ENCODE data around the gene LRRC4C. TPM values are rescaled to one million over a fixed set of nuclear protein-coding genes. Genes with fewer than 3 reads are reported as not detected.

Gene LRRC4C
- total RNA-seq, 4 donors from 2014 or later, result 0.19 to 1.1 TPM; not detected in 2

GRCh38 chr11:41384329-41384728 lies 75.1 kb downstream of the LRRC4C start:
- intact Hi-C loops (cut with DNase I; ENCODE audit: low total_unique reads), result no loop called here
- WGBS, 2 donors, result 91 to 93% methylated on average over 1 of the region's 1 CpG
- H3K4me3 ChIP-seq (ENCODE audit: low read depth, poor library complexity, severe bottlenecking), result no peak overlapping the region
- no peak for TF ChIP-seq POLR2A (IDR thresholded peaks at IDR 0.05)
- TF ChIP-seq, protein P1, sequence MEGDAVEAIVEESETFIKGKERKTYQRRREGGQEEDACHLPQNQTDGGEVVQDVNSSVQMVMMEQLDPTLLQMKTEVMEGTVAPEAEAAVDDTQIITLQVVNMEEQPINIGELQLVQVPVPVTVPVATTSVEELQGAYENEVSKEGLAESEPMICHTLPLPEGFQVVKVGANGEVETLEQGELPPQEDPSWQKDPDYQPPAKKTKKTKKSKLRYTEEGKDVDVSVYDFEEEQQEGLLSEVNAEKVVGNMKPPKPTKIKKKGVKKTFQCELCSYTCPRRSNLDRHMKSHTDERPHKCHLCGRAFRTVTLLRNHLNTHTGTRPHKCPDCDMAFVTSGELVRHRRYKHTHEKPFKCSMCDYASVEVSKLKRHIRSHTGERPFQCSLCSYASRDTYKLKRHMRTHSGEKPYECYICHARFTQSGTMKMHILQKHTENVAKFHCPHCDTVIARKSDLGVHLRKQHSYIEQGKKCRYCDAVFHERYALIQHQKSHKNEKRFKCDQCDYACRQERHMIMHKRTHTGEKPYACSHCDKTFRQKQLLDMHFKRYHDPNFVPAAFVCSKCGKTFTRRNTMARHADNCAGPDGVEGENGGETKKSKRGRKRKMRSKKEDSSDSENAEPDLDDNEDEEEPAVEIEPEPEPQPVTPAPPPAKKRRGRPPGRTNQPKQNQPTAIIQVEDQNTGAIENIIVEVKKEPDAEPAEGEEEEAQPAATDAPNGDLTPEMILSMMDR (IDR thresholded peaks at IDR 0.05), result no peak
- DNase-seq (ENCODE audit: low spot score in 2 of 2), result no peak

GRCh38 chr11:41383768-41384167 lies 75.7 kb downstream of the LRRC4C start:
- WGBS, 2 donors, result 87 to 94% methylated on average over 3 of the region's 3 CpGs
- H3K4me3 ChIP-seq (ENCODE audit: low read depth, poor library complexity, severe bottlenecking), result no peak overlapping the region
- intact Hi-C loops (cut with DNase I; ENCODE audit: low total_unique reads), result no loop called here
- no peak for DNase-seq (ENCODE audit: low spot score in 2 of 2)
- TF ChIP-seq, protein P1 (IDR thresholded peaks at IDR 0.05), result no peak
- TF ChIP-seq POLR2A (IDR thresholded peaks at IDR 0.05), result no peak

- TF ChIP-seq, protein P1 (IDR thresholded peaks at IDR 0.05), result no peak
- TF ChIP-seq POLR2A (IDR thresholded peaks at IDR 0.05), result no peak
- WGBS, 2 donors, result 80 to 98% methylated on average over 2 of the region's 2 CpGs
- H3K4me3 ChIP-seq (ENCODE audit: low read depth, poor library complexity, severe bottlenecking), result no peak overlapping the region
- intact Hi-C loops (cut with DNase I; ENCODE audit: low total_unique reads), result no loop called here
- no peak for DNase-seq (ENCODE audit: low spot score in 2 of 2)
Measured at GRCh38 chr11:41382927-41383326, 76.5 kb downstream of the LRRC4C start.

GRCh38 chr11:41379084-41379483 lies 80.4 kb downstream of the LRRC4C start:
- no peak for DNase-seq (ENCODE audit: low spot score in 2 of 2)
- intact Hi-C loops (cut with DNase I; ENCODE audit: low total_unique reads), result no loop called here
- no peak overlapping the region for H3K4me3 ChIP-seq (ENCODE audit: low read depth, poor library complexity, severe bottlenecking)
- TF ChIP-seq, protein P1 (IDR thresholded peaks at IDR 0.05), result no peak
- no peak for TF ChIP-seq POLR2A (IDR thresholded peaks at IDR 0.05)

DNA sequence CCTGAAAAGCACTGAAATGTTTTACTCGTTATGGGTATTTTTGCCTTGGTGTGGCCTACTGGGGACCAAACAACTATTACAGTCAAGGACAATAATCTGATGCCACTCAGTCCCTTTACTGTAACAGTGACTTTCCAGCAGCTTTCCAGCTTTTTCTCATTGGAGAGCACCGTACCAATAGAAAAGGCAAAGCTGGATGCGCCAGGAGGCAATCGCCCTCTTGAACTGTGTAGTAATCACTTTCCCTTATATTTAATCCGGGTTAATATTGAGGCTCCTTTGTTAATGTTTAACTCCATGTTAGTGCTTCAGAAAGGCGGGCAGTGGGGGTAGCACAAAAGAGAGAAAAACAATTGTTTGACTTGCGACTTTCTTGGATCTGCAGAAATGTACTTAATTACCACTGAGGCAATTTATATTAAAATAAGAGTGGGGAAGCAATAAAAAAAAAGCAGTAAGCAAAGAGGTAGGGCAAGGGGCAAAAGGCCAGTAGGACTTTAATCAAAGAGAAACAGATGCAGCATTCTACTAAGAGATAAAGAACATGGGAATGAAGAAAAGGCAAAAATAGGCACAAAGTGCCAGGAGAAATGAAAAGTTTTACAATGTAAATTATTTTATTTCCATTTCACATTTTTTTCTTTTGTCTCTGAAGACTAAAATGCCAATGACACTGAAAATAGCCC lies 81.6 kb downstream of the LRRC4C start:
- H3K4me3 ChIP-seq (ENCODE audit: low read depth, poor library complexity, severe bottlenecking), result no peak overlapping the region
- TF ChIP-seq, protein P1 (IDR thresholded peaks at IDR 0.05), result no peak
- no peak for TF ChIP-seq POLR2A (IDR thresholded peaks at IDR 0.05)
- DNase-seq (ENCODE audit: low spot score in 2 of 2), result no peak
- WGBS, 2 donors, result 84 to 89% methylated on average over 7 of the region's 7 CpGs
- intact Hi-C loops (cut with DNase I; ENCODE audit: low total_unique reads), result no loop called here

DNA sequence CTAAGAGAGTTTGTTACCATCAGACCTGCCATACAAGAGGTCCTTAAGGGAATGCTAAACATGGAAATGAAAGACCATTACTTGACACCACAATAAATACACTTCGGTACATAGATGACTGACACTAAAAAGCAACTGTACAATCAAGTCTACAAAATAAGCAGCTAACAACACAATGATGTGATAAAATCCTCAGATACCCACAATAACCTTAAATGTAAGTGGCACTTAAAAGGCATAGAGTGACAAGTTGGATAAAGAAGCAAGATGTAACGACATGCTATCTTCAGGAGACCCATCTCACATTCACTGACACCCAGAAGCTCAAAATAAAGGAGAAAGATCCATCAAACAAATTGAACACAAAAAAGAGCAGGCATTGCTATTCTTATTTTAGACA lies 107.6 kb downstream of the LRRC4C start:
- WGBS, 2 donors, result 77 to 86% methylated on average over 2 of the region's 2 CpGs
- no peak overlapping the region for H3K4me3 ChIP-seq (ENCODE audit: low read depth, poor library complexity, severe bottlenecking)
- no peak for TF ChIP-seq POLR2A (IDR thresholded peaks at IDR 0.05)
- TF ChIP-seq, protein P1 (IDR thresholded peaks at IDR 0.05), result no peak
- DNase-seq (ENCODE audit: low spot score in 2 of 2), result no peak
- intact Hi-C loops (cut with DNase I; ENCODE audit: low total_unique reads), result no loop called here
